Type B pancreatic cell (in vitro differentiated cells): ENCODE results near the gene RNF13. TPM values are rescaled to one million over a fixed set of nuclear protein-coding genes. Genes with fewer than 3 reads are reported as not detected.
"Not testable (repeated sequence)": the region's sequence is repeated elsewhere in the genome, so short reads cannot be mapped to it uniquely, and the experiment has no call there.

ENCODE experiments used
- DNase-seq: peaks from one replicate; pipeline ENCODE4 v3.0.0; 2021; ENCODE audit warnings: mixed read lengths; ENCODE audit not compliant: unreplicated experiment; ENCODE audit errors: extremely low spot score
- H3K27ac Mint-ChIP-seq: 2 replicates; pipeline ENCODE4 v1.8.0; 2021; ENCODE audit warnings: mild to moderate bottlenecking, mixed read lengths
- H3K27me3 Mint-ChIP-seq: 2 replicates; pipeline ENCODE4 v1.8.0; 2021; ENCODE audit warnings: mixed read lengths
- H3K36me3 Mint-ChIP-seq: 2 replicates; pipeline ENCODE4 v1.8.0; 2021; ENCODE audit warnings: mixed read lengths
- H3K4me1 Mint-ChIP-seq: one replicate; pipeline ENCODE4 v1.8.0; 2021; ENCODE audit warnings: mixed read lengths; ENCODE audit not compliant: unreplicated experiment
- H3K4me3 Mint-ChIP-seq: 2 replicates; pipeline ENCODE4 v1.8.0; 2021; ENCODE audit warnings: mild to moderate bottlenecking, mixed read lengths
- H3K9me3 Mint-ChIP-seq: 2 replicates; pipeline ENCODE4 v1.8.0; 2021; ENCODE audit warnings: mixed read lengths
- CTCF ChIP-seq: fragments of 200-600 bp; sonication (generic); conservative IDR thresholded peaks from 2 replicates; pipeline ENCODE4 v1.5.0; 2021; ENCODE audit warnings: antibody characterized with exemption, mild to moderate bottlenecking
- total RNA-seq: library from RNA; stranded (reverse); gene quantifications from 2 replicates; pipeline ENCODE4 v1.2.1, GENCODE V29; 2021; ENCODE audit warnings: low replicate concordance

RNF13 gene
- total RNA-seq, 1 donor from 2014 or later, result 40.6 TPM

DNA sequence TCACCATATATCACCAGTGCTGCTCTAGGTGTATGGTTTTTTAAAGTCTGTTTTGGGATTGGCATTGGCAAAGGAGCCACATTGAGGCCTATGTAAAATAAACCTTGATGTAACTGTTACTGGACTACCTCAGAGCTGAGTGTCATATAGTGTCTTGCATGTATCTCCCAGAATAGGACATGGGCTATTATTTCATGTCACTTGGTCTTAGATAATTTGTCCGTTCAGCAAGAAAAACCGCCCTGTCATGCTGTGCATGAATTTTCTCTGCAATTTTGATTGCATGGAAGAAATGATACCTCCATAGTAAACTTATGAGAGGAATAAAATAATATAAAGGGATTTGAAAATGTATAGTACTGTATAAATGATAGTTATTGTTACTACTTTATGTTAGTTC, 59.6 kb downstream of the RNF13 start:
- TF ChIP-seq CTCF, result no peak
- H3K36me3 Mint-ChIP-seq, result peaks cover 23% of the 10 kb centered on the region
- H3K27ac Mint-ChIP-seq, result no peak overlapping the region
- H3K9me3 Mint-ChIP-seq, result peaks cover 4% of the 10 kb centered on the region
- no peak for DNase-seq
- H3K4me1 Mint-ChIP-seq, result no peaks in the 10 kb centered on the region
- H3K27me3 Mint-ChIP-seq, result no peaks in the 10 kb centered on the region
- no peak overlapping the region for H3K4me3 Mint-ChIP-seq

DNA sequence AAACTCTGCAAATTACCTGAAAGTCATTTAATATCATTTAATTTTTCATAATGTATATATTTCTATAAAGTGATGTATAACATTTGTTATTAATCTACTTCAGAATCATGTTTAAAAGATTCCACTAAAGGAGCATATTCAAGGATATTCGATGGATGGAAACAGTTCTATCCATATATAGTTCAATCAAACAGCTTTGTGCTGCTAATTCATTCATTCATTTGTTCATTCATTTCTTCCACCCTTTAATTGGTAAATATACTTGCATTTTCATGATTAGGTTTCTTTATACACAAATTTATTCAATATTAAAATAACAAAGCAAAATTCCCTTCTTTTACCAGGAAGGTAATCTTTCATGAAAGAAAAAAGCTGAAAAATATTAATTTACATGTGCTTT, 64.7 kb downstream of the RNF13 start:
- no peak overlapping the region for H3K4me3 Mint-ChIP-seq
- H3K9me3 Mint-ChIP-seq, result no peaks in the 10 kb centered on the region
- no peak for TF ChIP-seq CTCF

DNA sequence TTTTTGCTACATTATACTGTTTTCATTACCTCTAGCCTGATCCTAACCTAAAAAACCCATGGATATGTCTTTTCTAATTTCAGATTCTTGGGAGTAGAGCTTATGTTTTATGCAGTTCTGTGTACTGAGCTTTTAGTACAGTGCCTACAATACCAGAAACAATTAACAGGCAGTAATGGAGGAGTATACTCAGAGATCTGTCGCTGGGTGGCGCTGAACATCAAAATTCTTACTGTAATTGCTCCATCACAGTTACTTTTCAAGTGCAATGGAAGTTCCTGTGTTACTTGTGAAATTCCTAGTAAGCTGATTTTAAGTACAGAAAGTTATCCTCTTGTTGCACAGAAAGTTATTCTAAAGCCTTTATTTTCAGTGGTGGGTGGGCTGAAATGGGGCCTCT, 66.9 kb downstream of the RNF13 start:
- peaks cover 12% of the 10 kb centered on the region for H3K36me3 Mint-ChIP-seq
- TF ChIP-seq CTCF, result peak; percentile 78
- no peak overlapping the region for H3K4me3 Mint-ChIP-seq
- H3K9me3 Mint-ChIP-seq, result peaks cover 3% of the 10 kb centered on the region
- DNase-seq, result no peak
- H3K27ac Mint-ChIP-seq, result peak overlapping the region; percentile 27
- H3K4me1 Mint-ChIP-seq, result peaks cover 4% of the 10 kb centered on the region
- H3K27me3 Mint-ChIP-seq, result no peaks in the 10 kb centered on the region

More for the DNA sequence above, 64.7 kb downstream of the RNF13 start:
- Mint-ChIP-seq H3K27me3 (no peaks in the 10 kb centered on the region), H3K4me1 (peaks cover 4% of the 10 kb centered on the region), H3K36me3 (peaks cover 15% of the 10 kb centered on the region), H3K27ac (no peak overlapping the region)
- DNase-seq, result no peak

DNA sequence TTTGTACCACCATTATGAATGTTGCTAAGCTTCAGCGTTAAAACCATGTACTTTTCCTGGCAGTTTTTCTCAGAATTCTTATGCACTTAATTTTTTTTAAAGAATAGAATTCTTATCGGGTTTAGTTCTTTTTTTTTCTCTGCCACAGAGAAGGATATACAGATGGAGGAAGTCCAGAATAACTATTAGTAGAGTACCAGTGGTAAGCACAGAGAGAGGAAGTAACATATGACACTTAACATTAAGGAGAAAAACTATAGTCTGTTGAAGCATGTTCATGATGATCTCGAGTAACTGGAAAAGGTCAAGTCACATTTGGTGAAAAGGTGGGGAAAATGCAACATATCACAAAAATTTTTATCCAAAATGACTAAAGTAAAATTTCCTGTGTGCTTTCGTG, 68.9 kb downstream of the RNF13 start:
- Mint-ChIP-seq H3K27ac (no peak overlapping the region), H3K27me3 (no peaks in the 10 kb centered on the region), H3K4me3 (no peak overlapping the region), H3K36me3 (peaks cover 16% of the 10 kb centered on the region), H3K4me1 (peaks cover 4% of the 10 kb centered on the region), H3K9me3 (peaks cover 4% of the 10 kb centered on the region)
- DNase-seq, result no peak
- TF ChIP-seq CTCF, result no peak

DNA sequence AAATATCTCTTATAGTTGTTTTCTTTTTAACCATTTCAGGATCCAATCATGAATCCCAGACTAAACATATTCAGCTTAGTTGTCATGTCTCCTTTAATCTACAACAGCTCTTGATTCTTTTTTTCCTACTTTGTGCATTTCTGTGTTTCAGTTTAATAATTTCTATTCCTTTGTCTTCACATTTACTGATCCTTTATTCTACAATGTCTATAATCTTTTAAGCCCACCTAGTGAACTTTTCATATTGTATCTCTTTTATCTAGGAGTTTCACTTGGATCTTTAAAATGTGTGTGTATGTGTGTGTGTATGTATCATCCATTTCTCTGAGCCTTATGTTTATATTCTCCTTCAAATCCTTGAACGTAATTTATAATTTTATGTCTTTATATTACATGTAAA, 70.1 kb downstream of the RNF13 start:
- Mint-ChIP-seq H3K36me3 (peaks cover 19% of the 10 kb centered on the region), H3K9me3 (peaks cover 4% of the 10 kb centered on the region), H3K27me3 (no peaks in the 10 kb centered on the region), H3K4me1 (peaks cover 4% of the 10 kb centered on the region), H3K4me3 (no peak overlapping the region), H3K27ac (no peak overlapping the region)
- DNase-seq, result no peak
- TF ChIP-seq CTCF, result no peak

GRCh38 chr3:149883860-149884259, 70.8 kb downstream of the RNF13 start:
- not testable (repeated sequence) for H3K4me1 Mint-ChIP-seq, H3K4me3 Mint-ChIP-seq, H3K27me3 Mint-ChIP-seq, H3K9me3 Mint-ChIP-seq, DNase-seq, H3K27ac Mint-ChIP-seq
- peaks cover 23% of the 10 kb centered on the region for H3K36me3 Mint-ChIP-seq

- not testable (repeated sequence) for DNase-seq, H3K4me3 Mint-ChIP-seq, H3K27me3 Mint-ChIP-seq, H3K9me3 Mint-ChIP-seq, H3K27ac Mint-ChIP-seq, H3K4me1 Mint-ChIP-seq
- peaks cover 23% of the 10 kb centered on the region for H3K36me3 Mint-ChIP-seq
Observed at GRCh38 chr3:149884848-149885247, 71.8 kb downstream of the RNF13 start.
